ENCODE results near the gene IL4I1. TPM values are rescaled to one million over a fixed set of nuclear protein-coding genes. Genes with fewer than 3 reads are reported as not detected.

IL4I1 gene
- total and polyA plus RNA-seq, 12 donors: 0.26 to 26.9 (median 0.57) TPM; not detected in 3

DNA sequence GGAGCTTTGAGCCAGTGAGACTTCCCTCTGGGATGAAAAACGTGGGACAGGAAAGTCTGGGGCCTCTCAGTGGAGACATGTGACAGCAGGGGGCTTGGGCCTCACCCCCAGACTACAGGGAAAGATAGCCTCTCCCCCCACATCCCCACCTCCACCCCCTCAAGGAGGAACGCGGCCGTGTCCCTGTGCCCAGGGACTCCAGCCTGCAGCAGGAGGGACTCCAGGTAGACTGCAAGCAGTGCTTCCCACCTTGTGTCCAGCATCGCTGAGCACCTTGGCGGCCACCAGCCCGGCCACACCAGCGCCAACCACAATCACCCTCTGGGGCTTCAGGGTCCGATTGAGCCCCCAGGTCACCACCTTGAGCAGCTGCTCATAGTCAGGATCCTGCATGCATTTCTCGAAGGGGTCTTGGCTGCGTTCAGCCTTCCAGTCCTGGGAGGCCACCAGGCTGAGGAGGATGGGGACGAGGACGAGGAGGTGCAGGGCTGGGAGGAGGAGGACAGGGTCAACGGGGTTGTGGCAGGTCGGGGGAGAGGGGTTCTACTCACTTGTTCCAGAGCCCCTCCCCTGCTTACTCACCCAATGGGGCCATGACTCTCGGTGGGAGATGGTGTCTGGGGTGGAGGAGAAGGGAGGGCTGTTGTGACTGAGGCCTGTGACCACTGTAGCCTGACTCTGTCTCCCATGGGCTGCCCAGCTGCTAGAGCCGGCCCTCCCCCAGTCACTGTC lies 955 bp downstream of the IL4I1 start:
- no peaks in the 10 kb centered on the region for H3K9me3 ChIP-seq
- H3K27ac ChIP-seq: peak overlapping the region in 1 of 10 donors; percentile 86

DNA sequence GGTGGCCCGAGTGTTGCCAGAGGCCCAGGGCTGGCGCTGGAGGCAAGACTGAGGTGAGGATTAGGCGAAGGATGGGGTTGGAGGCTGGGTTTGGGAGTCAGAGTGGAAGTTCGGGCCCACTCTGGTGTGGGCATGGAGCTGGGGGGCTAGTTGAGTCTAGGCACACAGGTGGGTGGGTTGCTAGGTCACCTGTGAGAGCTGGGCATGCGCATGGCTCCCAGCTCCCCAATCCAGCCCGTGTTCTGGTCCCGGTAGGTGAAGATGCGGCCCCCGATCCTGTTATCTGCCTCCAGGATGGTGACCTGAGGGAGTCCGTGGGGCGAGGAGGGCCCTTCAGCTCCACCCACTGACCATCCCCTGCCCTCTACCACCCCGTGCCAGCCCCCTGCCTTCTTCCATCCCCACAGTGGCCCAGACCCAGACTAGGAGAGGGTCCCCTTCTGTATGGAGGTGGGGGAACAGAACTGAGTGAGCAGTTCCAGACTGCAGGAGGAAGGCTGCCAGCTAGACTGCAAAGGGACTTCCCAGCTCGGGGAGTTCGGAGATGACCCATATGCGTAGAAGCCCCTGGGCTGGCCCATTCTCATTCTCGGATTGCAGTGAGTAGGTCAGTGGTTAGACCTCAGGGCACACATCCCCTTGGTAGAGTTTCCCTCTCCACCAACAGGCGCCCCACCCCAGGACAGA lies 1.7 kb downstream of the IL4I1 start:
- Histone ChIP-seq H3K4me3 (peak overlapping the region in 1 of 10 donors; percentile 36), H3K27ac (peak overlapping the region in 1 of 10 donors; percentile 86), H3K9me3 (no peaks in the 10 kb centered on the region), H3K27me3 (peaks cover 0 to 12% (median 0%) of the 10 kb centered on the region in 7 donors), H3K4me1 (peaks cover 5 to 33% (median 16%) of the 10 kb centered on the region in 9 donors), H3K36me3 (no peaks in the 10 kb centered on the region)
- ATAC-seq: no peak
- intact Hi-C loops (cut with DNase I): no loop called here
- WGBS, 2 donors: 81 to 87% methylated on average over 17 of the region's 17 CpGs
- TF ChIP-seq, protein P1, sequence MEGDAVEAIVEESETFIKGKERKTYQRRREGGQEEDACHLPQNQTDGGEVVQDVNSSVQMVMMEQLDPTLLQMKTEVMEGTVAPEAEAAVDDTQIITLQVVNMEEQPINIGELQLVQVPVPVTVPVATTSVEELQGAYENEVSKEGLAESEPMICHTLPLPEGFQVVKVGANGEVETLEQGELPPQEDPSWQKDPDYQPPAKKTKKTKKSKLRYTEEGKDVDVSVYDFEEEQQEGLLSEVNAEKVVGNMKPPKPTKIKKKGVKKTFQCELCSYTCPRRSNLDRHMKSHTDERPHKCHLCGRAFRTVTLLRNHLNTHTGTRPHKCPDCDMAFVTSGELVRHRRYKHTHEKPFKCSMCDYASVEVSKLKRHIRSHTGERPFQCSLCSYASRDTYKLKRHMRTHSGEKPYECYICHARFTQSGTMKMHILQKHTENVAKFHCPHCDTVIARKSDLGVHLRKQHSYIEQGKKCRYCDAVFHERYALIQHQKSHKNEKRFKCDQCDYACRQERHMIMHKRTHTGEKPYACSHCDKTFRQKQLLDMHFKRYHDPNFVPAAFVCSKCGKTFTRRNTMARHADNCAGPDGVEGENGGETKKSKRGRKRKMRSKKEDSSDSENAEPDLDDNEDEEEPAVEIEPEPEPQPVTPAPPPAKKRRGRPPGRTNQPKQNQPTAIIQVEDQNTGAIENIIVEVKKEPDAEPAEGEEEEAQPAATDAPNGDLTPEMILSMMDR (IDR thresholded peaks at IDR 0.05): no peak
- no peak for DNase-seq

More for the DNA sequence above, 955 bp downstream of the IL4I1 start:
- H3K4me1 ChIP-seq: peaks cover 0 to 28% (median 10%) of the 10 kb centered on the region in 9 donors
- no peaks in the 10 kb centered on the region for H3K36me3 ChIP-seq
- TF ChIP-seq, protein P1 (IDR thresholded peaks at IDR 0.05): no peak
- ATAC-seq (no peak), DNase-seq (no peak)
- 71 to 74% methylated on average over 17 of the region's 17 CpGs for WGBS, 2 donors
- H3K27me3 ChIP-seq: peaks cover 0 to 7% (median 0%) of the 10 kb centered on the region in 7 donors
- peak overlapping the region in 2 of 10 donors; percentile 1 to 36 for H3K4me3 ChIP-seq
- intact Hi-C loops (cut with DNase I): no loop called here

DNA sequence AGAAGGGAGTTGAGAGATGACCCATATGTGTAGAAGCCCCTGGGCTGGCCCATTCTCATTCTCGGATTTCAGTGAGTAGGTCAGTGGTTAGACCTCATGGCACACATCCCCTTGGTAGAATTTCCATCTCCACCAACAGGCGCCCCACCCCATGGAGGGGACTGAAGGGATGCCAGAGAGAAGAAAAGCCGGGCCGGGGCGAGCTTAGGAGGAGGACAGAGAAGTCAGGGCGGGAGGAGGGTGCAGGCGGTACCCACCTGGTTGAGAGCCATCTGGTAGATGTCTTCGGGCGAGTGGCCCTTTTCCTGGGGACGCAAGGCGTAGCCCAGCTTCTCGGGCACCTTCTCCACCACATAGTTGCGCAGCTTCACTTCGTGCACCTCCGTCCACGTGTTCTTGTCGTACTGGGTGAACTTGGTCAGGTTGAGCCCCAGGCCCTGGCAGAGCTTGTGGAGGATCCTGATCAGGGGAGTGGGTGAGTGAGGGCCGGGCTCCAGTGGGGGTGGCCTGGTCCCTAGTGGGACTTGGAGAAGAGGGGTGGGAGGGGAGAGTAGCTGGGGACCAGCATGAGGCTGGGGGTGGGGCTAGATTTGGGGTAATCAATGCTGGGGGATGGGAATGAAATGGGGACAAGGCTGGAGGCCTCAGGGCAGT lies 2.5 kb downstream of the IL4I1 start:
- intact Hi-C loops (cut with DNase I): no loop called here
- Histone ChIP-seq H3K36me3 (no peaks in the 10 kb centered on the region), H3K27ac (no peak overlapping the region), H3K9me3 (no peaks in the 10 kb centered on the region), H3K4me3 (no peak overlapping the region), H3K4me1 (peaks cover 8 to 40% (median 22%) of the 10 kb centered on the region in 9 donors), H3K27me3 (peaks cover 0 to 12% (median 0%) of the 10 kb centered on the region in 7 donors)
- TF ChIP-seq, protein P1 (IDR thresholded peaks at IDR 0.05): no peak
- ATAC-seq (no peak), DNase-seq (no peak)
- 96% methylated on average over 18 of the region's 18 CpGs for WGBS, 2 donors

DNA sequence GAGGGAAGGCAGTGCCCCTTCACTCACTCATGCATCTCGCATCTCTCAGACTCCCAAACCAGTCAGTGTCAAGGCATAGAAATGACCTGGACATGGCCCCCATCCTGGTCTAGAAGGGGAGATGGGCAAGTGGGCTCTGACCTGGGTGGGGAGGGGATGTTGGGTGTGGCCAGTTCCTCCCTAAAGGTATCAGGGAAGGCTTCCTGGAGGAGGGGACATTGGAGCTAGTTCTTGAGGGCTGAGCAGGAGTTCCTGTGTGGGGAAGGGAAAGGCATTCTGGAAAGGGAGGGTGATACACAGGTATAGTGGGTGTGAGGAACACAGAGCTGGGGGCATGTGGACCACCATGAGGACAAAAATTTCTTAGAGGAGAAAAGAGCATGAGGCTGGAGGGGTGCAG lies 4.0 kb downstream of the IL4I1 start:
- DNase-seq: no peak
- TF ChIP-seq, protein P1 (IDR thresholded peaks at IDR 0.05): no peak
- peaks cover 0 to 7% (median 0%) of the 10 kb centered on the region in 9 donors for H3K36me3 ChIP-seq
- no peak for ATAC-seq
- H3K4me1 ChIP-seq: peaks cover 8 to 33% (median 21%) of the 10 kb centered on the region in 9 donors
- H3K9me3 ChIP-seq: no peaks in the 10 kb centered on the region
- WGBS, 2 donors: 92 to 95% methylated on average over 1 of the region's 1 CpG
- no peak overlapping the region for H3K4me3 ChIP-seq
- H3K27me3 ChIP-seq: peaks cover 0 to 12% (median 0%) of the 10 kb centered on the region in 7 donors
- H3K27ac ChIP-seq: no peak overlapping the region
- intact Hi-C loops (cut with DNase I): no loop called here

Measured in heart right ventricle (tissue), 16 donors.